Left renal pelvis (tissue), 4 donors: ENCODE data around the gene MANBA. TPM values are rescaled to one million over a fixed set of nuclear protein-coding genes. Genes with fewer than 3 reads are reported as not detected.
"Not testable (repeated sequence)": the region's sequence is repeated elsewhere in the genome, so short reads cannot be mapped to it uniquely, and the experiment has no call there.

Experiments used
- DNase-seq, 4 donors: peaks; one replicate each; pipeline ENCODE4 v3.0.0-alpha.2; 2013; ENCODE audit warnings: low read depth in 4 of 4, low spot score in 3 of 4
- polyA plus RNA-seq, 4 donors: library from polyadenylated mRNA; unstranded; fragments of 120-200 nt; gene quantifications; one replicate each; pipeline ENCODE4 v1.2.1, GENCODE V29; 2013; ENCODE audit not compliant: insufficient read length in 4 of 4

MANBA gene
- polyA plus RNA-seq, 4 donors: 19.1 to 32.0 (median 22.6) TPM

- DNase-seq: no peak
Observed at GRCh38 chr4:102764901-102765300, 4.1 kb upstream of the MANBA start.

GRCh38 chr4:102761906-102762305, 1.1 kb upstream of the MANBA start:
- peak in 1 of 4 donors; percentile 2 for DNase-seq

- peak in 3 of 4 donors; percentile 18 to 41 (median 20) for DNase-seq
Observed at GRCh38 chr4:102761296-102761701, 531 bp upstream of the MANBA start.

GRCh38 chr4:102759831-102760644, 730 bp downstream of the MANBA start:
- peak in 3 of 4 donors; percentile 14 to 56 (median 14) for DNase-seq

- DNase-seq: no peak
Observed at GRCh38 chr4:102758241-102759160, 2.3 kb downstream of the MANBA start.

GRCh38 chr4:102757681-102758080, 3.1 kb downstream of the MANBA start:
- no peak for DNase-seq

GRCh38 chr4:102754044-102754443, 6.7 kb downstream of the MANBA start:
- DNase-seq: no peak

GRCh38 chr4:102751941-102752340, 8.8 kb downstream of the MANBA start:
- no peak for DNase-seq

- not testable (repeated sequence) for DNase-seq
Observed at GRCh38 chr4:102743352-102743751, 17.4 kb downstream of the MANBA start.

- DNase-seq: not testable (repeated sequence)
Observed at GRCh38 chr4:102738802-102739201, 22.0 kb downstream of the MANBA start.

GRCh38 chr4:102736636-102737549, 23.9 kb downstream of the MANBA start:
- DNase-seq: no peak

- DNase-seq: no peak
Observed at GRCh38 chr4:102735582-102735981, 25.2 kb downstream of the MANBA start.

GRCh38 chr4:102734591-102735385, 26.0 kb downstream of the MANBA start:
- DNase-seq: no peak

- DNase-seq: no peak
Observed at GRCh38 chr4:102734116-102734515, 26.7 kb downstream of the MANBA start.

GRCh38 chr4:102733084-102733483, 27.7 kb downstream of the MANBA start:
- DNase-seq: no peak

- DNase-seq: no peak
Observed at GRCh38 chr4:102732678-102733077, 28.1 kb downstream of the MANBA start.

- DNase-seq: no peak
Observed at GRCh38 chr4:102730968-102731533, 29.7 kb downstream of the MANBA start.

GRCh38 chr4:102729486-102729885, 31.3 kb downstream of the MANBA start:
- not testable (repeated sequence) for DNase-seq

GRCh38 chr4:102726919-102727318, 33.8 kb downstream of the MANBA start:
- DNase-seq: not testable (repeated sequence)
